ENCODE measurements around the gene EHD4.
A peak's percentile ranks its signal among the peaks of the same experiment; 100 is the strongest.

The EHD4 gene

GRCh38 chr15:41895957-41896356 is 76.4 kb downstream of the EHD4 start:
- no peak for DNase-seq (ENCODE audit: low read depth)

- no peak for DNase-seq (ENCODE audit: low read depth)
Observed at GRCh38 chr15:41895491-41895890, 76.9 kb downstream of the EHD4 start.

GRCh38 chr15:41894791-41895463 is 77.4 kb downstream of the EHD4 start:
- DNase-seq (ENCODE audit: low read depth) = peak; percentile 69

GRCh38 chr15:41894251-41894790 is 78.0 kb downstream of the EHD4 start:
- DNase-seq (ENCODE audit: low read depth) = no peak

GRCh38 chr15:41893422-41894250 is 78.7 kb downstream of the EHD4 start, which contains the start of gene SPTBN5:
Gene SPTBN5, minus strand, starts transcription at chr15:41894053. Its CDS starts 556 bp downstream, at chr15:41893497.
- DNase-seq (ENCODE audit: low read depth) = no peak

- DNase-seq (ENCODE audit: low read depth) = no peak
Observed at GRCh38 chr15:41892621-41893421, 79.5 kb downstream of the EHD4 start.

GRCh38 chr15:41891946-41892345 is 80.4 kb downstream of the EHD4 start:
- no peak for DNase-seq (ENCODE audit: low read depth)

- no peak for DNase-seq (ENCODE audit: low read depth)
Observed at GRCh38 chr15:41891226-41891625, 81.1 kb downstream of the EHD4 start.

- DNase-seq (ENCODE audit: low read depth) = no peak
Observed at GRCh38 chr15:41890050-41890690, 82.2 kb downstream of the EHD4 start.

- no peak for DNase-seq (ENCODE audit: low read depth)
Observed at GRCh38 chr15:41888662-41889253, 83.6 kb downstream of the EHD4 start.

- DNase-seq (ENCODE audit: low read depth) = no peak
Observed at GRCh38 chr15:41887893-41888292, 84.5 kb downstream of the EHD4 start.

- no peak for DNase-seq (ENCODE audit: low read depth)
Observed at GRCh38 chr15:41887161-41887560, 85.2 kb downstream of the EHD4 start.

- no peak for DNase-seq (ENCODE audit: low read depth)
Observed at GRCh38 chr15:41886741-41887140, 85.6 kb downstream of the EHD4 start.

GRCh38 chr15:41885841-41886240 is 86.5 kb downstream of the EHD4 start:
- DNase-seq (ENCODE audit: low read depth) = no peak

- DNase-seq (ENCODE audit: low read depth) = no peak
Observed at GRCh38 chr15:41885321-41885720, 87.0 kb downstream of the EHD4 start.

- no peak for DNase-seq (ENCODE audit: low read depth)
Observed at GRCh38 chr15:41884458-41884857, 87.9 kb downstream of the EHD4 start.

GRCh38 chr15:41883484-41883825 is 88.9 kb downstream of the EHD4 start:
- no peak for DNase-seq (ENCODE audit: low read depth)

GRCh38 chr15:41882689-41883483 is 89.5 kb downstream of the EHD4 start:
- no peak for DNase-seq (ENCODE audit: low read depth)

GRCh38 chr15:41881920-41882688 is 90.3 kb downstream of the EHD4 start:
- no peak for DNase-seq (ENCODE audit: low read depth)

GRCh38 chr15:41881550-41881919 is 90.8 kb downstream of the EHD4 start:
- DNase-seq (ENCODE audit: low read depth) = no peak
